Progenitor cell of endocrine pancreas (in vitro differentiated cells): ENCODE results near the gene NT5M. TPM values are rescaled to one million over a fixed set of nuclear protein-coding genes. Genes with fewer than 3 reads are reported as not detected.
A peak's percentile ranks its signal among the peaks of the same experiment; 100 is the strongest.

Experiments used
- DNase-seq: peaks from one replicate; pipeline ENCODE4 v3.0.0; 2021; ENCODE audit warnings: low spot score; ENCODE audit not compliant: unreplicated experiment
- H3K27ac Mint-ChIP-seq: 2 replicates; pipeline ENCODE4 v1.8.0; 2021; ENCODE audit warnings: mild to moderate bottlenecking, moderate library complexity, mixed read lengths
- H3K27me3 Mint-ChIP-seq: 2 replicates; pipeline ENCODE4 v1.8.0; 2021; ENCODE audit warnings: mixed read lengths
- H3K36me3 Mint-ChIP-seq: 2 replicates; pipeline ENCODE4 v1.8.0; 2022; ENCODE audit warnings: mixed read lengths; ENCODE audit not compliant: insufficient read depth
- H3K4me1 Mint-ChIP-seq: 2 replicates; pipeline ENCODE4 v1.8.0; 2021; ENCODE audit warnings: low read depth, mixed read lengths
- H3K4me3 Mint-ChIP-seq: 2 replicates; pipeline ENCODE4 v1.8.0; 2021; ENCODE audit warnings: low read depth, mild to moderate bottlenecking, moderate library complexity, mixed read lengths
- H3K9me3 Mint-ChIP-seq: 2 replicates; pipeline ENCODE4 v1.8.0; 2021; ENCODE audit warnings: low read depth, mixed read lengths
- CTCF ChIP-seq: fragments of 200-600 bp; sonication (generic); IDR thresholded peaks from one replicate; pipeline ENCODE4 v1.5.0; 2021; ENCODE audit warnings: antibody characterized with exemption, mild to moderate bottlenecking; ENCODE audit not compliant: unreplicated experiment
- total RNA-seq: library from RNA; stranded (reverse); gene quantifications from 2 replicates; pipeline ENCODE4 v1.2.1, GENCODE V29; 2021

NT5M gene
- total RNA-seq, 1 donor from 2014 or later = 2.4 TPM

DNA sequence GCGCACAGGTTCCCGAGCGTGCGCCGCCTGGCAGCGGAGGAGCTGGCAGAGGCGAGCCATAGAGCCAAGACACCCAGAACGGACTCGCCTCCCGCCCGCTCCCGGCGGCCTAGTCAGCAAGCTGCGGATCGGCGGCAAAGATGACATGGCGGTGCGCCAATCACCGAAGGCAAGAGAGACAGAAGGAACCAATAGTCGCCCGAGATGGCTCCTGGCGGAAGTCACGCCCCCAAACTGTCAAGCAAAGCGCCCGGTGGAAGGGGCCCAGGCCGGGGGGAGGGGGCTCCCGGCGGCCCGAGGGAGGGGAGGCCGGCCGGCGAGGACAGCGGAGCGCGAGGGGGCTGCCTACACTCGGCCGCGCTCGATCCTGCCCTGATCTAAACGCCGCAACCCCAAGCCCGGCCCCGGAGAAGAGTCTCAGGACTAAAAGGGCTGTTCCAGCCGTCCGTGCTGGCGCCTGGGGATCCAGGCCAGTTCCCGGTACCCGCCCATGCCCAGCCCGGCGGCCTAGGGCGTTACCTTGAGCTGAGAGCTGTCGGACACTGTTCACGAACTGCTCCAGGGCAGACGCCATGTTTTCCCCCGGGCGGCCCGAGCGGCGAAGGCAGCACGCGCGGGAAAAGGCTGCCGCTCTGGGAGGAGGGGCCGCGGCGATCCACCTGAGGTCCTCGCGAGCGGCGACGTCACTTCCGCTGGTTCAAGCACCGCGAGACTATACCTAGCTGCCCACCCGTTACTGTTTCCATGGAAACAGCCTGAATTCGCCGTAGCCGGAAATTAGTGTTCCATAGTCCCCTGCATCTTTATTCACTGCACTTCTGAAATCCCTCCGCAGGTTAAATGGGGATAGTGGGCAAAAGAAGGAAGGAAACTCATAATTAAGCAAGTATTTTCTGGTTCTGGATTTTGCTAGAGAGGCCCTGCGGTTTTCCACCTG is 22.3 kb upstream of the NT5M start, which contains the start of gene COPS3:
Gene COPS3 (minus strand): TSS at position 634 of the 937 bp plus-strand sequence. CDS start 60 bp downstream, at position 574.
- H3K27me3 Mint-ChIP-seq = peaks cover 3% of the 10 kb centered on the region
- H3K27ac Mint-ChIP-seq = peak within 1 kb of the TSS; percentile 95
- H3K9me3 Mint-ChIP-seq = no peaks in the 10 kb centered on the region
- no peaks in the 10 kb centered on the region for H3K36me3 Mint-ChIP-seq
- H3K4me1 Mint-ChIP-seq = peaks cover 20% of the 10 kb centered on the region
- no peak for TF ChIP-seq CTCF
- H3K4me3 Mint-ChIP-seq = peak within 1 kb of the TSS; percentile 81
- DNase-seq = peak; percentile 86

GRCh38 chr17:17285951-17286350 is 17.2 kb upstream of the NT5M start:
- peaks cover 3% of the 10 kb centered on the region for H3K27me3 Mint-ChIP-seq
- H3K36me3 Mint-ChIP-seq = no peaks in the 10 kb centered on the region
- no peak overlapping the region for H3K4me3 Mint-ChIP-seq
- H3K4me1 Mint-ChIP-seq = peaks cover 7% of the 10 kb centered on the region
- H3K9me3 Mint-ChIP-seq = no peaks in the 10 kb centered on the region
- no peak for DNase-seq
- no peak overlapping the region for H3K27ac Mint-ChIP-seq
- TF ChIP-seq CTCF = no peak

- no peak for TF ChIP-seq CTCF
- no peak overlapping the region for H3K4me3 Mint-ChIP-seq
- no peaks in the 10 kb centered on the region for H3K9me3 Mint-ChIP-seq
- no peak for DNase-seq
- no peaks in the 10 kb centered on the region for H3K36me3 Mint-ChIP-seq
- H3K27ac Mint-ChIP-seq = no peak overlapping the region
- no peaks in the 10 kb centered on the region for H3K4me1 Mint-ChIP-seq
- no peaks in the 10 kb centered on the region for H3K27me3 Mint-ChIP-seq
Measured at GRCh38 chr17:17289086-17289485, 14.1 kb upstream of the NT5M start.

GRCh38 chr17:17289701-17290100 is 13.5 kb upstream of the NT5M start:
- Mint-ChIP-seq H3K27me3 (no peaks in the 10 kb centered on the region), H3K4me3 (no peak overlapping the region), H3K36me3 (no peaks in the 10 kb centered on the region), H3K27ac (no peak overlapping the region), H3K4me1 (no peaks in the 10 kb centered on the region), H3K9me3 (no peaks in the 10 kb centered on the region)
- TF ChIP-seq CTCF = no peak
- DNase-seq = no peak

- no peaks in the 10 kb centered on the region for H3K9me3 Mint-ChIP-seq
- no peaks in the 10 kb centered on the region for H3K36me3 Mint-ChIP-seq
- DNase-seq = no peak
- no peak overlapping the region for H3K4me3 Mint-ChIP-seq
- H3K4me1 Mint-ChIP-seq = no peaks in the 10 kb centered on the region
- H3K27me3 Mint-ChIP-seq = no peaks in the 10 kb centered on the region
- TF ChIP-seq CTCF = no peak
- no peak overlapping the region for H3K27ac Mint-ChIP-seq
Measured at GRCh38 chr17:17295141-17295540, 8.0 kb upstream of the NT5M start.
